GM18502 (cell line): ENCODE measurements around the gene ENG.

Experiments
- ATAC-seq: cut with Tn5 transposase; IDR thresholded peaks from one replicate; pipeline ENCODE4 v1.9.1; 2021; ENCODE audit warnings: mild to moderate bottlenecking; ENCODE audit not compliant: unreplicated experiment, poor library complexity

ENG gene

DNA sequence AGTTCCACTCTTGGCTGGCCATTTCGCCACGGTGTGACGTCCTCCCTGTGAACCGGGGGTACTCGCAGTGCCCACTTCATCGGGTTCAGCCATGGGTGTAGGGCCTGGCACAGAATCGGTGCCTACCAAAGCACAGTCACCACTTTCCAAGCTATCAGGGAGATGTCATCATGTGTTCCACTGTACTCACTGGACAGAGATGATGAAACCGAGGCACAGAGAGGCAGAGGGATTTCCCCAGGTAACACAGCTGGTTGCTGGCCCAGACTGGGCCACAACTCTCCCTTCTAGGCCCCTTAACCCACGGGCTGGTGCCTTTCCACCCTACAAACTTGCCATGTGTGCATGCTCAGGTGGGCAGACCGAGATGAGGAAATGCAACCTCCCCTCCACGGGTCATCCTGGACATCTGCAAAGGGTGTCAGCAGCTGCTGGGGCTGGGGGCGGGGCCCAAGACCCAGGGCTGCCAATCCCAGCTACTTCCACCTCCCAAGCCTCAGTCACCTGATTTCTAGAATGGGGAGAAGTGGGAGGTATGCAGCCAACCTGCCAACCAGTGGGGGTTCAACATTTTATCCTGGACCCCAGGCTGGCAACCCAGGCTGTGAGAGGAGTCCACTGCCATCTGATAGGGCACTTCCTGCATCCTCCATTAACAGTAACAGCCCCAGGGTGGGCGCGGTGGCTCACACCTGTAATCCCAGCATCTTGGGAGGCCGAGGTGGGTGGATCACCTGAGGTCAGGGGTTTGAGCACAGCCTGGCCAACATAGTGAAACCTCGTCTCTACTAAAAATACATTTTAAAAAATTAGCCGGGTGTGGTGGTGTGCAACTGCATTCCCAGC lies 75.1 kb downstream of the ENG start:
- peak; percentile 42 for ATAC-seq

DNA sequence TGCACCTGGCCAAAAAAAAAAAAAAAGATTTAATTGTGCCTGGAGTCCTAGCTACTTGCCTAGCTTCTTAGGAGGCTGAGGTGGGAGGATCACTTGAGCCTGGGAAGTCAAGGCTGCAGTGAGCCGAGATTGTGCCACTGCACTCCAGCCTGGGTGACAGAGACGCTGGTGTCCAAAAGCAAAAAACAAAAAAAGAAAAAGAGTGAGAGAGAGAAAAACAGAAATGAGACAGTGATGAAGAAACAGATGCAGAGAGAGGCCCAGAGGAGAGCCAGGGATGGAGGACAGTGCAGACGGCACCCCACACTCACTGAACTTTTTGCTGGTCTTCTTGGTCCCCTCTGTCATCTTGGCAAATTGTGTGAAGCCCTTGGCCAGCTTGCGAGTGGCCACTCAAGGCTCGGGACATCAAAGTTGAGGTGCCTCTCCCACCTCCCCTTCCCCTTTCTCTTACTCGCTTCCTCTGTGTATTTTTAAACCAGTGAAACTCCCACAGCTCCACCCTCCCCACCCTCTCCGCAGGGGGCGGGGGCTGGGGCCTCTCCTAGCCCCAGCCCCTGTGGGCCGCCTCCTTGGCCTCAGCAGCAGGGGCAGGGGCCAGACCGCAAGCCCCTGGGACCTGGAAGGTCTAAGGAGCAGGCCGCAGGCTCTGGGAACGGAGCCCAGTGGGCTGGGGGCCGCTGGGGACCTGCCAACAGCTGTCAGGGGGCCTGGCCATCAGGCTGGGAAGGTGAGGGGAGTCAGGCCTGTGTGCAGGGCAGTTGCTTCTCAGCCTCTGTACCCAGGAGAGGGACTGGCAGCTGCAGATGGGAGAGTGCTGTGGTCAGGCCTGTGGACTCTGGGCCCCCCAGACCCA lies 76.0 kb downstream of the ENG start, which contains the start of gene SH2D3C:
SH2D3C (minus strand) TSS at position 387 of the 856 bp plus-strand sequence; CDS start at position 348, 39 bp downstream.
- peak; percentile 30 for ATAC-seq

DNA sequence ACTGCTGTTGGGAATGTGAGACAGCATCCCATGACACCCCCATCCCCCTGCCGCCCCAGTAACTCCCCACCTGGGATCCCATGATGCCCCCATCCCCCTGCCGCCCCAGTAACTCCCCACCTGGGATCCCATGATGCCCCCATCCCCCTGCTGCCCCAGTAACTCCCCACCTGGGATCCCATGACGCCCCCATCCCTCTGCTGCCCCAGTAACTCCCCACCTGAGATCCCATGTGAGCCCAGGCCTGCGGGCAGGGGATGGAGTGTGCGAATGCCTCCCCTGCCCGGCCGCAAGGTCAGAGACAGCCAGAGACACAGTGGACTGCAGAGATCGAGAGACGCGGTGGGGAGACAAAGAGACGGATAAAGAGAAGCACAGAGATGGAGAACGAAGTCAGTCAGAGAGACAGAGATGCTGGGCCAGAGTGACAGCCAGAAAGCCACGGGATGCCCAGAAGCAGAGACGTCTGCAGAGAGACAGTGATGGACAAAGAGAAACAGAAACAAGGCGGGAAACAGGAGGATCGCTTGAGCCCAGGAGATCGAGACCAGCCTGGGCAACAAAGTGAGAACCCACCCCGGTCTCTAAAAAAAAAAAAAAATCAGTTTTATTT lies 77.0 kb downstream of the ENG start:
- no peak for ATAC-seq

DNA sequence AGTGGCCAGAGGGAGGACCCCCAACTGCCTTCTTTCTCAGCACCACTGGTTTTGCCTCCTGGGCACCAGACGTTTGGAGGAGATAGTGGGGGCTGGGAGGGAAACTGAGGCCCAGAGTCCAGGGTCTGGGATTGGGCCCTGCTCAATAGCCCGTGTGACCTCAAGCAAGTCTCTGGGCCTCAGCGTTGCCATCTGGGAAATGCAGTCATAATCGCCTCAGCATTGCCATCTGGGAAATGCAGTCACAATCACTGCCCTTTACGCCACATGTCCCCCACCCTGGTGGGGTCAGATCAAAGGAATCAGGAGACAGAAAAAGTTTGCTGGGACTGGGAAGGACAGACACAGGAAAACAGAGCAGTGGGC lies 77.6 kb downstream of the ENG start:
- ATAC-seq: no peak

DNA sequence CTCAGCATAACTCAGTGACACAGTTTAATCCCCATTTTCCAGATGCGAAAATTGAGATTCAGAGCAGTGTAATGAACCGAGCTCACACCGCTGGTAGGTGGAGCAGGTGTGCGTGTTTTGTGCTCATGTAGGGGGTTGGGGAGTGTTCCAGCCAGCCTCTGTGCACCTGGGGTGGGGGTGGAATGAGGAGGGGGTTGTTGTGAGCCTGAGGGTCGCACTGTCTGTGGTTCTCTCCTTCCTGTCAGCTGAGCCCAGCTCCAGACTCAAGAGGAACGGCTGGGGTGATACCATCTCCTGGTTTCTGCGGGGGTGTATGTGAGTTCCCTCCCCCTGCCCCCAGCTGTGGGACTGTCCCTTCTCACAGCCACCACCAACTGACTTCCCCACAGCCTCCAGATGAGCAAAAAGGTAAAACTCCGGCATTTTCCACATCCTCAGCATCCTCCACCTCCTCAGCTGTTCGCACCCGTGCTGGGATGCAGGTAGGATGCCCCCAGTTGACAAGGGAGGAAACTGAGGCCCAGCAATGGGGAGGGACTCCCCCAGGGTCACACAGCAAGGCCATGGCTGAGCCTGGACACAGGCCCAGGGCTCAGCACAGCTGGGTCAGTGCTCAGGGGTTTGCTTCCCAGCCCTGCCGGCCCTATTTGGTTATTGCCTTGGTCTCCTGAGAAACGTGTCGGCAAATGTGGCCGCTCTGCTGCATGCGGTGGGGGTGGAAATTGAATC lies 78.1 kb downstream of the ENG start:
- no peak for ATAC-seq

DNA sequence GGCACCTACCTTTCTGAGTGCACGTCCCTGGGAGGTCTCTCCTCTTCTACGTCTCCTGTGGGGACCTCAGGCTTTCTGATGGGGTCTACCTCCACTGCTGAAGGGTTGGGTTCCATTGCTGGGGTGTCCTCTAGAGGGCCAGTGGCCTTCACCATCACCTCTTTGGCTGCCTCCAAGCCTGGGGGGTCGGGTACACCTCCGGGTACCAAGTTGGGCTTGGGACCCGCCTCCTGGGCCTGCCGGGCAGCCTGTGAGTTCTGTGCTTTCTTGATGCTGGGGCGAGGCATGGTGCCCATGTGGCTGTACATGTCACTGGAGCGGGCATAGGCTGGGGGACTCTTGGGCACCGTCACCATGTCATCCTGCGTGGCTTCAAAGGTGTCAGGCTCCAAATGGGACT lies 80.5 kb downstream of the ENG start:
- no peak for ATAC-seq

DNA sequence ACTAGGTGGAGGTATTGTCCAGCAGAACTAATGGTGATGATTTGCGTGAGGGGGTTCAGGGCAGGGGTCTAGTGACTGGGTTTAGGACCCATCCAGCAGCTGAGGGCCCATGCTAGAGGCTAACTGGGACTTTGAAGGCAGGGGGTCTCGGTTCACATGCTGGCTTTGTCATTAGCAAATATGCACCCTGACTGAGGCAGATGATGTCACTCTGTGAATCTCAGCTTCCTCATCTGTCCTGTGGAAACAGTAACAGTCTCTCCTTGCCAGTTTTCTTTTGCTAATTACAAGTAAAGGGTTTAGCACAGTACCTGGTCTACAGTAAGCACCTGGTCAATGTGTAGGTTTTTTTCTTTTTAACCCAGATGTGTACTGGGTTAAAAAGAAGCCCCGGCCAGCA lies 81.2 kb downstream of the ENG start:
- no peak for ATAC-seq

DNA sequence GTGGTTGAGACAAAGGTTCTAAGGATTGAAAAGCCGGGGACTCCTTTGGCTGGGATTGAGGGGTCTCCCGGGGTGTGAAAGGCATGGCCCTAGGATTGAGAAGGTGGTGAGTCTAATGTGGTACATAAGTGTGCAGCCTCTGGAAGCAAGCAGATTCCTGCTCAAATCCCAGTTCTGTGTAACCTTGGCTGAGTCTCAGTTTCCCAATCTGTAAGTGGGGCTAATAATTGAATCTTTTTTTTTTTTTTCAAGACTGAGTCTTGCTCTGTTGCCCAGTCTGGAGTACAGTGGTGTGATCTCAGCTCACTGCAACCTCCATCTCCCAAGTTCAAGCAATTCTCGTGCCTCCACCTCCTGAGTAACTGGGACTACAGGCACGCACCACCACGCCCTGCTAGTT lies 81.9 kb downstream of the ENG start:
- ATAC-seq: no peak

DNA sequence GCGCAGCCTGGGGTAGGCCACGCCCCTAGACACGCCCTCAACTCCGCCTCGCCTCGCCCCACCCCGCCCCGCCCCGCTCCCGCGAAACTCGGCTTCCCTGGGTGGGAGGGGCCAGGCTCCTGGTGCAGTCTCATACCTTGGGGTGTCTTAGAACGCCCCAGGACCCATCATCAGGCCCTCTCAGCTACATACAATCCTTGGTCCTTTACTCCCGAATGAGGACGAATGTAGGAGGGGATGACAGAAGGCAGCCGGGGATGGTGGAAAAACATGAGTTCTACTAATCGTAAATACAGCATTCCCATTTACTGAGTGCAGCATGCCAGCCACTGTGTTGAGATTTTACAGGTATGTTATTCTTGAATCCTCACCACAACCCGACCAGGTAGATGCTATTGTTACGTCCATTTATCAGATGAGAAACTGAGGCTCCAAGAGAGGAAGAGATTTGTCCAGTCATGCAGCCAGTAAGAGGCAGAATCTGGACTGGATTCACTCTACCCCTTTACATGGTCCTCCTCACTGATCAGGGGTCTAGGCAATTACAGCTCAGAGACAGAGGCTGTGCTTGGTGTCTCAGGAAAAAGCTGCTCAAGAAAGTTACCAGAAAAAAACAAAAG lies 82.8 kb downstream of the ENG start:
- ATAC-seq: no peak

DNA sequence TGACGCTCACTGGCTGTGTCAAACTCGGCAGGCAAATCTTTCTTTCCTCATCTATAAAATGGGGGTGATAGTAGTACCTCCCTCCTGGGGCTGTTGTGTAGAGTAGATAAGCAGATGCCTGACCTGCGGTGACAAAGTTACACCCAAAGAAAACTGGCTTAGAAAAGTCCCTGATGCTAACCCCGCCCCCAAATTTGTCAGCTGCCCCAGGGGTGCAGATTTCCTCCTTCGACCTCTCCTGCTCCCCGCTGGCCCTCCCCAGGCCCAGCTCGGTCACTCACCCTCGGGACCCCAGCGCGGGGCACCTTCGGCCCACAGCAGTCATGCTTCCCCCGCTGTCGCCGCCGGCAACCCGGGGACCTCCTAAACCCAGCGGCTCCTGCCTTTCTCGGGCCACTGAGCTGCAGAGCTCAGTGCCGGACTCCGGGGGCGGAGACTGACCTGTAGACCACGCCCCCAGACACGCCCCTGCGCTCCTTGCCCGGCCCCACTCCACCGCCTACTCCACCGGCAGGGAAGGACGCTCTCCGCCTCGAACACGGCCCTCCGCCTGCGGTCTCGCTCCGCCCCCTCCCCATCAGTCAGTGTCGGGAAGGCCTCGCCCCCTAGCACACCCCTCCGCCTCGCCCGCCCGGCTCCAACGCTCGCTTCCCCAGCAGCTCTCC lies 83.4 kb downstream of the ENG start:
- peak; percentile 85 for ATAC-seq

DNA sequence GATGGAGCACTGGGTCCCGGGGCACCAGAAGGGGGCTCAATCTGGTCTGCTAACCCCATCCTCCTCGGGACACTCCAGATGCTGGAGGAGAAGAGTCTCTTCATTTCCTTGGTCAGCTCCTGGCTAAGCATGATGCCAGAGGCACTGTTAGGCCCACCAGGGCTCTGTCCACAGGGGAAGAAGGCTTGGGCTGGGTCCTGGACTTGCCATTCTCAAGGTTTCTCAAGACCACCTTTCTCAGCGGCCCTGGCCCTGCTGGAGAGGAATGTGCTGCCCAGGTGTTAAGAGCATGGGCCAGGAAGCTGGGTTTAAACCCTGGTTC lies 83.9 kb downstream of the ENG start:
- ATAC-seq: no peak

DNA sequence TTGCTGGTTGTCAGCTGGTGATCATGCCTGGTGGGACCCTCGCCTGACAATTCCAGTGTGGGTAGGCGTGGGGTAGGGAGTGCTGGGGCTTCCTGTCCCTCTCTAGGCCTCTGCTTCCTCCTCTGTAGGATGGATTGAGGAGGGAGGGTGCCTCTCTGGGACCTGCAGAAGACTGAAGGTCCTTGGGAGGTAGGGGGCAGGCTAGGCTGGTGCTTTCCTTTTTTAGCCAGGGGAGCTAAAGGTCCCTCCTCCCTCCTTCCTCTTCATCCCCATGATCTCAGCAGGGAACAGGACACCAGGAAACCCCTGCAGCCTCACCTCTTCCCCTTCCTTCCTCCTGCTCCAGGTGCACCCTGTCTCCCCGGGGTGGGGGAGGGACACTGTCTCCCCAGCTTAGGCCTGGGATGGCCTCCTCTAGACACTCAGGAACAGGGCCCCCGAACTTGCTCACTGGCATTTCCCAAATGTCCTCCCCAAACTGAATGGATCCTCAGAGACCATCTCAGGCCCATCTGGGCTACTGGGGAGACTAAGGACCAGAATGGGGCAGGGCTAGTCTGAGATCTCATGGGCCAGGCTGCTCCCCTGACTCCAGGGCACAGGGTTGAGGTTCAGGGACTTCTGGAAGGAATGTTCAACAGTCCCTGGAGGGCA lies 84.4 kb downstream of the ENG start:
- ATAC-seq: no peak

DNA sequence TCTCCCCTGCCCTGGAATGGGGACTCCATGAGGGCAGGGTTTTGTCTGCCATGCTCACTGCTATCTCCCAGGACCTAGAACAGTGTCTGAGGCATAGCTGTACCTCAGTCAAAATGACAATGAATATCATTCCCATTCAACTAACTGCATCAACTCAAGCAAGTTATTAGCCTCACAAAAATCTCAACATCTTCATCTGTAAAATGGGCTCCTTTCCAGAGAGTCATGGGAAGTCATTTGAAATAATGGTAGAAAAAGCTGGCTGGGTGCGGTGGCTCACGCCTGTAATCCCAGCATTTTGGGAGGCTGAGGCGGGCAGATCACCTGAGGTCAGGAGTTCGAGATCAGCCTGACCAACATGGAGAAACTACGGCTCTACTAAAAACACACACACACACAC lies 85.4 kb downstream of the ENG start:
- no peak for ATAC-seq

DNA sequence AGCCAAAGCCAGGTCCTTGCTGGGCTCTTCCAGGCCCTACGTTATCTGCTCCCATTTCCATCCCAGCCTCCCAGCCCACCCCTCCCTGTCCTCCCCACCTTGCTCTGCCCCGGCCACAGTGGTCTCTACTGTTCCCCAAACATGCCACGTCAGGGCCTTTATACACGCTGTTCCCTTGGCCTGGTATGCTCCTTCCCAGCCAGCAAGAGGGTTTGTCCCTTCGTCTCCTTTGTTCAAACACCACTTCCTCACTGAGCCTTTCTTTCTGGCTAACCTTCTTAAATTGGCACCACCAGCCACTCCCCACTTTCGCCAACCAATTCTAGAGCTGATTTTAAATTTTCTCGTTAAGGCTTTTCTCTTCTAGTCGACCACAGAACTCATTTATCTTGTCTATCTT lies 85.8 kb downstream of the ENG start:
- ATAC-seq: no peak

DNA sequence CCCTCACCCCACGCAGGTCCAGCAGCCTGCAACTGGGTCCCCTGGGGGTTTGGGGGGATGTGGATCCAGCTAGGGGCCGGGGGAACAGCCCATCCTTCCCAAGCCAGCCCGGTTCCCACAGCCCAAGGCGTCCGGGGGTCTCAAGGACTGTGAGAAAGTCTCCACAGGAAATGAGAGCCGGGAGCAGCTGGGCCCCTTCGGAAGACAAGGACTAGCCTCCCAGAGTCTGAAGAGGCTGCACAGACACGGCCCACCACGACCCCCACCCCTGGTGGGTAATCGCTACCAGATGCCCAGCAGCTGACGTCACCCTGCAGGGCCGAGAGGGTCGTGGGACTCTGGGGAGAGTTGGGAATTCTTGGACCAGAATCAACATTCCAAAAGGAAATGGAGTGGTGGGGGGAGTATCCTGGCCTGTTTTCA lies 86.5 kb downstream of the ENG start:
- no peak for ATAC-seq

DNA sequence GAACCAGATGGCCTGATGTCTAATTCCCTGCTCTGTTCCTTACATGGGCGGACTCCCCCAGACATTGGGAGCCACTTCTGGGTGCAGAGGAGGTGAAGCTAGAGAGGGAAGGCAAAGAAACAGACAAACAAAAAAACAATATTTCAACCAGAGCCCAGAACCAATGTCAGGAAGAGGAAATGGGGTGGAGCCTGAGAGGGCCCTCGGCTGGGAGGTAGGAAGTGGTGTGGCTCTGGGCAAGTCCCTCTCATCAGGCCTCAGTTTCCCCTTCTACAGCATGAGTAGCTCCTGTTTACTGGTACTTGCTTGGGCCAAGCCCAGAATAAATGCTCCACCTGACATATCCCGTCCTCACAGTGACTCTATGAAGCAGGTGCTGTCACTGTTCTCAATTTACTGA lies 87.0 kb downstream of the ENG start:
- no peak for ATAC-seq

DNA sequence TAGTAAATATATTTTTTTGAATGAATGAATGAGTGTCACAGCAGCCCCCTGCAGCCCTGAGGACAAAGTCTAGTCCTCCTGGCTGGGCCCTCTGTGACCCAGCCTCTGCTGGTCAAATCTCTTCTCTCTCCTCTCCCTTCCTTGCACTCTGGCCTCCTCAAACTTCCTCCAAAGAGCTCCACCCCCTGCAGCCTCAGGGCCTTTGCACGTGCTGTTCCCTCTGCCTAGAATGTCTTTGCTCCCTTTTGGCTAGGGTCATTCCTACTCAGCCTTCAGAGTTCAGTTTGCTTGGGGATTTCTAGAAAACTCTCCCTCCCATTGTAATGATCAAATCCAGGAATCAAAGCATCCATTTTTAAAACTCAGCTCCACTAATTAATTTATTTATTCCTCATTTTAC lies 89.0 kb downstream of the ENG start:
- no peak for ATAC-seq
